H9 (cell line): ENCODE data around the gene KIAA1958. TPM values are rescaled to one million over a fixed set of nuclear protein-coding genes. Genes with fewer than 3 reads are reported as not detected.

Experiments used
- DNase-seq: peaks from one replicate; pipeline ENCODE4 v3.0.0-alpha.2; 2017
- H2AFZ ChIP-seq: one replicate; pipeline ENCODE4 v1.6.1; 2013; ENCODE audit warnings: mild to moderate bottlenecking, low read length, control low read depth, moderate library complexity
- H2AK5ac ChIP-seq: 2 replicates; pipeline ENCODE4 v1.6.1; 2013; ENCODE audit warnings: low read length, control low read depth, mixed read lengths; ENCODE audit not compliant: insufficient read length
- H2BK120ac ChIP-seq: one replicate; pipeline ENCODE4 v1.6.1; 2013; ENCODE audit warnings: low read depth, mild to moderate bottlenecking, low read length, control low read depth, inconsistent platforms; ENCODE audit not compliant: poor library complexity, severe bottlenecking
- H2BK12ac ChIP-seq: 2 replicates; pipeline ENCODE4 v1.6.1; 2013; ENCODE audit warnings: low read length, control low read depth, mixed read lengths, low read depth; ENCODE audit not compliant: insufficient read length
- H2BK15ac ChIP-seq: 2 replicates; pipeline ENCODE4 v1.6.1; 2013; ENCODE audit warnings: low read depth, low read length, control low read depth
- H2BK20ac ChIP-seq: one replicate; pipeline ENCODE4 v1.6.1; 2013; ENCODE audit warnings: low read depth, mild to moderate bottlenecking, low read length, control low read depth, inconsistent platforms; ENCODE audit not compliant: poor library complexity, severe bottlenecking
- H2BK5ac ChIP-seq: 2 replicates; pipeline ENCODE4 v1.6.1; 2013; ENCODE audit warnings: low read length, control low read depth, mixed read lengths; ENCODE audit not compliant: insufficient read length
- H3K14ac ChIP-seq: 2 replicates; pipeline ENCODE4 v1.6.1; 2013; ENCODE audit warnings: low read length, control low read depth; ENCODE audit not compliant: insufficient read depth
- H3K18ac ChIP-seq: 2 replicates; pipeline ENCODE4 v1.6.1; 2013; ENCODE audit warnings: low read depth, mild to moderate bottlenecking, mixed read lengths, low read length, control low read depth; ENCODE audit not compliant: insufficient read length
- H3K23ac ChIP-seq: 2 replicates; pipeline ENCODE4 v1.6.1; 2013; ENCODE audit warnings: low read length, control low read depth, mixed read lengths, low read depth; ENCODE audit not compliant: insufficient read length
- H3K23me2 ChIP-seq: 2 replicates; pipeline ENCODE4 v1.6.1; 2013; ENCODE audit warnings: low read depth, mild to moderate bottlenecking, mixed read lengths, low read length, control low read depth; ENCODE audit not compliant: insufficient read length, poor library complexity, severe bottlenecking
- H3K27ac ChIP-seq: 2 replicates; pipeline ENCODE4 v1.5.1; 2013; ENCODE audit warnings: low read length, control low read depth, mixed read lengths, low read depth; ENCODE audit not compliant: insufficient read length
- H3K27me3 ChIP-seq: 2 replicates; pipeline ENCODE4 v1.6.1; 2013; ENCODE audit warnings: low read length, control low read depth, inconsistent platforms; ENCODE audit not compliant: insufficient read depth
- H3K4ac ChIP-seq: 2 replicates; pipeline ENCODE4 v1.6.1; 2013; ENCODE audit warnings: low read depth, mild to moderate bottlenecking, control low read depth, inconsistent platforms, low read length, moderate library complexity
- H3K4me1 ChIP-seq: 2 replicates; pipeline ENCODE4 v1.6.1; 2013; ENCODE audit warnings: low read length, control low read depth, inconsistent platforms; ENCODE audit not compliant: insufficient read depth
- H3K4me2 ChIP-seq: 2 replicates; pipeline ENCODE4 v1.6.1; 2013; ENCODE audit warnings: low read length, control low read depth, mixed read lengths; ENCODE audit not compliant: insufficient read length, insufficient read depth
- H3K56ac ChIP-seq: 2 replicates; pipeline ENCODE4 v1.6.1; 2013; ENCODE audit warnings: low read depth, mild to moderate bottlenecking, mixed read lengths, low read length, control low read depth; ENCODE audit not compliant: insufficient read length
- H3K79me1 ChIP-seq: 2 replicates; pipeline ENCODE4 v1.6.1; 2013; ENCODE audit warnings: low read depth, mild to moderate bottlenecking, moderate library complexity, low read length, control low read depth, inconsistent platforms; ENCODE audit not compliant: insufficient read depth, poor library complexity, severe bottlenecking
- H3K79me2 ChIP-seq: 2 replicates; pipeline ENCODE4 v1.6.1; 2013; ENCODE audit warnings: low read length, control low read depth, inconsistent platforms; ENCODE audit not compliant: insufficient read depth
- H3K9ac ChIP-seq: 2 replicates; pipeline ENCODE4 v1.6.1; 2013; ENCODE audit warnings: low read length, control low read depth, mixed read lengths; ENCODE audit not compliant: insufficient read length; ENCODE audit errors: extremely low read depth
- H3K9me3 ChIP-seq: one replicate; pipeline ENCODE4 v1.6.1; 2013; ENCODE audit warnings: low read depth, low read length, inconsistent platforms; ENCODE audit not compliant: control insufficient read depth
- H3T11ph ChIP-seq: one replicate; pipeline ENCODE4 v1.6.1; 2013; ENCODE audit warnings: mild to moderate bottlenecking, low read length, control low read depth, inconsistent platforms
- H4K20me1 ChIP-seq: one replicate; pipeline ENCODE4 v1.6.1; 2013; ENCODE audit not compliant: control insufficient read depth, insufficient read length, insufficient read depth
- H4K5ac ChIP-seq: 2 replicates; pipeline ENCODE4 v1.6.1; 2013; ENCODE audit warnings: low read depth, mild to moderate bottlenecking, mixed read lengths, low read length, control low read depth; ENCODE audit not compliant: insufficient read length
- H4K8ac ChIP-seq: replicated peaks from 2 replicates; pipeline ENCODE4 v1.6.1; 2013; ENCODE audit warnings: low read length, control low read depth, mixed read lengths, low read depth; ENCODE audit not compliant: insufficient read length
- H4K91ac ChIP-seq: 2 replicates; pipeline ENCODE4 v1.6.1; 2013; ENCODE audit warnings: low read depth, mild to moderate bottlenecking, moderate library complexity, mixed read lengths, low read length, control low read depth; ENCODE audit not compliant: insufficient read length
- H3K27ac Mint-ChIP-seq, 3 experiments: 2 replicates in 2 of 3; 3 replicates in 1 of 3; pipeline ENCODE4 v1.8.0; 2020 to 2021; ENCODE audit warnings: mixed read lengths in 3 of 3, mild to moderate bottlenecking in 1 of 3, moderate library complexity in 1 of 3
- H3K27me3 Mint-ChIP-seq: 2 replicates; pipeline ENCODE4 v1.8.0; 2021; ENCODE audit warnings: low read depth, mild to moderate bottlenecking, moderate library complexity, mixed read lengths
- H3K36me3 Mint-ChIP-seq, 3 experiments: 2 replicates in 2 of 3; 3 replicates in 1 of 3; pipeline ENCODE4 v1.8.0; 2020 to 2021; ENCODE audit warnings: low read depth in 3 of 3, mixed read lengths in 3 of 3; ENCODE audit not compliant: insufficient read depth in 1 of 3
- H3K4me1 Mint-ChIP-seq, 2 experiments: 2 replicates each; pipeline ENCODE4 v1.8.0; 2020; ENCODE audit warnings: mixed read lengths in 2 of 2
- H3K4me3 Mint-ChIP-seq, 2 experiments: 2 replicates in 1 of 2; 3 replicates in 1 of 2; pipeline ENCODE4 v1.8.0; 2020 to 2021; ENCODE audit warnings: mild to moderate bottlenecking in 2 of 2, mixed read lengths in 2 of 2, moderate library complexity in 1 of 2
- H3K9me3 Mint-ChIP-seq, 2 experiments: 2 replicates in 1 of 2; 3 replicates in 1 of 2; pipeline ENCODE4 v1.8.0; 2020; ENCODE audit warnings: mild to moderate bottlenecking in 2 of 2, mixed read lengths in 2 of 2, moderate library complexity in 1 of 2
- CTCF ChIP-seq: fragments of 200-600 bp; sonication (generic); conservative IDR thresholded peaks from 3 replicates; pipeline ENCODE4 v1.8.0; 2021; ENCODE audit warnings: antibody characterized with exemption, mild to moderate bottlenecking
- WGBS: extraction: QIAGEN DNeasy Blood & Tissue Kit; methylation state at CpG from one replicate; pipeline ENCODE4 v1.1.7; 2013; ENCODE audit warnings: missing lambda C conversion rate, low lambda C conversion rate, mixed read lengths; ENCODE audit not compliant: insufficient read length; ENCODE audit errors: extremely low coverage; 5-methylcytosine and 5-hydroxymethylcytosine counted together
- total RNA-seq: library from RNA; stranded (reverse); gene quantifications from 2 replicates; pipeline ENCODE4 v1.2.1, GENCODE V29; 2021

KIAA1958 gene
- total RNA-seq, 1 experiment from 2014 or later: 34.0 TPM

DNA sequence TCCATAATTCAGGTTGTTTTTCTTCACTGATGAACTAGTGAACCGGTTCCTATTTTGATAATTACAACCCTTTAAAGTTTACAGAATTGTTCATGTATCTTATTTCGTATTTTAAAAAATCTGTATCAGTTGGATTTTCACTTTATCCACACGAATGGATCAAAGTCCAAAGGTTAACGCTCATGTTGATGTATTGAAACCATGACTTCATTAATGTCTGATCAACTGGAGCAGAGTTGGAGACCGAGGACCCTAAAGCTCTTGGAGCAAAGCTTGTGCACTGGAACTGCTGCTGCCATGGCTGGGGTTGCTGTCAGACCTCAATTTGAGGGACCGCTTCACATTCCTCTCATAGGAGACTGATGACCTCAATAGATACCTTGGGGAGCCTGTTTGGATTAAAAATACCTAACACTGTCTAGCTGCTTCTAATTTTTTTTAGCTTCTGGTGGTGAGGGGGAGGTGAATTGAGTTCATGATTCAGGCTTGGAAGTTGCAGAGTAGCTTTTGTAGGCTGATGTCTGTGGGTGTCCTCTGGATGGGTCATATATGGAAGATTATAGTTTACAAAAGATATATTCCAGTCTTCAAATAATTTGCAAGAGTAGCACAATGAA, 45.1 kb downstream of the KIAA1958 start:
- H3K9me3 ChIP-seq: no peaks in the 10 kb centered on the region
- no CpG with 5 or more reads among the region's 6 CpGs for WGBS
- no peaks in the 10 kb centered on the region for H3K27me3 Mint-ChIP-seq
- H3K4me2 ChIP-seq: no peak overlapping the region
- no peak overlapping the region for H3K23ac ChIP-seq
- H3K18ac ChIP-seq: no peak overlapping the region
- H3K79me1 ChIP-seq: peaks cover 11% of the 10 kb centered on the region
- H3K79me2 ChIP-seq: peaks cover 6% of the 10 kb centered on the region; the same call in 1 of the 2 replicates
- no peaks in the 10 kb centered on the region for H3K23me2 ChIP-seq
- no peak overlapping the region for H2BK120ac ChIP-seq
- H3K36me3 Mint-ChIP-seq: no peaks in the 10 kb centered on the region; a peak in 1 of 7 replicates
- no peak for TF ChIP-seq CTCF
- no peak overlapping the region for H4K8ac ChIP-seq
- no peaks in the 10 kb centered on the region for H4K20me1 ChIP-seq
- peak overlapping the region; percentile 3 to 62 (median 25); a peak in 3 of 7 replicates for H3K27ac Mint-ChIP-seq
- no peak overlapping the region for H3T11ph ChIP-seq
- H2BK5ac ChIP-seq: no peak overlapping the region
- no peak overlapping the region for H3K4me3 Mint-ChIP-seq
- no peak overlapping the region for H2BK20ac ChIP-seq
- H2AFZ ChIP-seq: no peak overlapping the region
- H3K4me1 ChIP-seq: peaks cover 5% of the 10 kb centered on the region; the same call in 1 of the 2 replicates
- no peak overlapping the region for H4K91ac ChIP-seq
- no peaks in the 10 kb centered on the region for H3K9me3 Mint-ChIP-seq
- H2AK5ac ChIP-seq: no peak overlapping the region
- no peak overlapping the region for H3K9ac ChIP-seq
- H3K56ac ChIP-seq: no peak overlapping the region
- no peak overlapping the region for H2BK15ac ChIP-seq
- no peak overlapping the region for H2BK12ac ChIP-seq
- H3K4me1 Mint-ChIP-seq: peaks cover 24 to 30% of the 10 kb centered on the region in 2 experiments
- H3K14ac ChIP-seq: no peak overlapping the region
- no peak overlapping the region for H4K5ac ChIP-seq
- DNase-seq: no peak
- no peak overlapping the region for H3K27ac ChIP-seq
- H3K27me3 ChIP-seq: no peaks in the 10 kb centered on the region
- no peak overlapping the region for H3K4ac ChIP-seq
